Right lobe of liver (tissue), 4 donors: ENCODE results near the gene PKD2L1.

ENCODE experiments used
- CTCF ChIP-seq, 4 donors: fragments of 200-600 bp in 3 of 4; fragments of 450-650 bp in 1 of 4; IDR thresholded peaks; one replicate each; pipeline versions ENCODE4 v1.5.1 to v1.8.0; 2016 to 2022; ENCODE audit warnings: antibody characterized with exemption in 4 of 4, mild to moderate bottlenecking in 2 of 4
- POLR2A ChIP-seq: fragments of 450-650 bp; IDR thresholded peaks from one replicate; pipeline ENCODE4 v1.6.1; 2017; ENCODE audit warnings: antibody characterized with exemption, mild to moderate bottlenecking
- donor health status: DM: no; HTN: no; CAD: no.
- donor health status: DM: no; HTN: no; CAD: no.
- donor health status: DM: no; HTN: yes; CAD: no.

GRCh38 chr10:100345570-100346330 lies 15.7 kb upstream of the PKD2L1 start:
- TF ChIP-seq CTCF (IDR thresholded peaks at IDR 0.05), result no peak
- no peak for TF ChIP-seq POLR2A
